H1 (cell line): ENCODE measurements around the gene DMWD. TPM values are rescaled to one million over a fixed set of nuclear protein-coding genes. Genes with fewer than 3 reads are reported as not detected.

ENCODE experiments used
- CHD7 ChIP-seq: fragments of 300-600 bp; sonication (generic); IDR thresholded peaks from 2 replicates; pipeline ENCODE4 v1.7.1; 2012; ENCODE audit warnings: low read length, moderate library complexity, mild to moderate bottlenecking, inconsistent platforms; ENCODE audit not compliant: insufficient replicate concordance
- MAX ChIP-seq: IDR thresholded peaks from 2 replicates; pipeline ENCODE4 v1.6.1; 2012; ENCODE audit warnings: inconsistent platforms
- RBBP5 ChIP-seq: IDR thresholded peaks from 2 replicates; pipeline ENCODE4 v1.7.1; 2012; ENCODE audit warnings: low read depth, mild to moderate bottlenecking, inconsistent platforms, low read length, moderate library complexity, borderline replicate concordance
- polyA plus RNA-seq, 7 experiments: library from polyadenylated mRNA; depleted of rRNA in 3 of 7; stranded (reverse) in 5 of 7; unstranded in 2 of 7; fragments of >200 nt in 5 of 7; fragments of 200-250 nt in 2 of 7; gene quantifications; 1 replicate in 5 of 7; 2 replicates in 1 of 7; 4 replicates in 1 of 7; pipeline versions ENCODE4 v1.2.1 to v1.2.3, GENCODE V29; 2011 to 2013; ENCODE audit warnings: missing spikeins in 2 of 7, mixed read lengths in 2 of 7
- total RNA-seq: library from RNA; stranded (reverse); fragmentation: NEBNext Ultra II Directional; extraction: Animal tissue kit (Norgen Biotek cat#: 25700); gene quantifications from 2 replicates; pipeline ENCODE4 v1.2.1, GENCODE V29; 2021

DMWD gene
- total and polyA plus RNA-seq, 2 of the 8 experiments (the other 6 are each of a cell fraction or from before 2014, with no cell fraction given): 13.6 to 41.0 TPM

DNA sequence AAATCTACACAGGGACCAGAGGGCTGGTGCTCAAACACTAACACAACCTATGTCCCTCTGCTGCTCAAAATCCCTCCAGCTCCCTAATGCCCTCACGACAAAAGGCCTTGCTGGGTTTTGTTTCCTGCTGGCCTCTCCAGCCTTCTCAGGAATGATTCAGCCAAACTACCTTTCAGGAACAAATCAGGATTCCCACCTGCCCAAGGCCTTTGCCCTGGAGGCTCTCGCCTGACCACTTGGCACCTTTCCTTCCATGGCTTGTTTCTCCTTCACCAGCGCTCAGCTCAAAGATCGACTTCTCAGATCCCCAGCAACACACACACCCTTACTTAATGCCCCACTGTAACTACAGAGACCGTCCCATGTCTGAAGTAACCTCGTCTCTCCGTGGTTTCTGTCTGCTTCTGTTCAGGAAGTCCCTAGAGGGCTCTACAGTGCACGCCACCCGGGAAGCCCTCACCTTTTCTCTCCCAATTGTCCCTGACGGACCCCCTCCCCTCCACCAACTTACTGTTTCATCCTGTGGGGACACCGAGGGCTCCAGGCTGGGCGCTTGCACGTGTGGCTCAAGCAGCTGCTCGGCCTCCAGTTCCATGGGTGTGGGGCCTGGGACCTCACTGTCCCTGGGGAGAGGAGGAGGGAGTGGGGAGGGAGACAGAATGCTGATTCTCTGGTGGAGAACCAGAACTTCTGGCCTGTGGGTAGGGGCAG is 20.4 kb downstream of the DMWD start (continued):
- TF ChIP-seq CHD7 (no peak), RBBP5 (no peak), MAX (no peak)
